Keratinocyte (primary cell): Measurements from ENCODE around the gene PTPRD. TPM values are rescaled to one million over a fixed set of nuclear protein-coding genes. Genes with fewer than 3 reads are reported as not detected.

Experiments used
- DNase-seq: peaks from one replicate; pipeline ENCODE4 v3.0.0-alpha.2; 2011; ENCODE audit warnings: low read depth, missing footprints, low spot score
- FAIRE-seq: peaks from 2 replicates; lab custom pipeline; 2011; peaks lifted over from hg19 to GRCh38; lab: Jason Lieb, UNC
- H2AFZ ChIP-seq: 2 replicates; pipeline ENCODE4 v1.6.0; 2012; ENCODE audit warnings: low read length, control low read depth, inconsistent platforms; ENCODE audit not compliant: control insufficient read depth
- H3K27ac ChIP-seq: 2 replicates; pipeline ENCODE4 v1.5.1; 2011; ENCODE audit warnings: low read length; ENCODE audit not compliant: control insufficient read depth, insufficient read depth
- H3K27me3 ChIP-seq: 3 replicates; pipeline ENCODE4 v1.6.0; 2011; ENCODE audit warnings: low read length; ENCODE audit not compliant: control insufficient read depth, insufficient read depth; ENCODE audit errors: extremely low read depth
- H3K36me3 ChIP-seq, 2 experiments: 2 replicates in 1 of 2; 3 replicates in 1 of 2; pipeline ENCODE4 v1.5.1; 2011; ENCODE audit warnings: low read length in 2 of 2, mild to moderate bottlenecking in 1 of 2; ENCODE audit not compliant: control insufficient read depth in 2 of 2, insufficient read depth in 2 of 2; ENCODE audit errors: extremely low read depth in 1 of 2
- H3K4me1 ChIP-seq: 3 replicates; pipeline ENCODE4 v1.5.1; 2011; ENCODE audit warnings: low read length; ENCODE audit not compliant: control insufficient read depth, insufficient read depth; ENCODE audit errors: extremely low read depth
- H3K4me2 ChIP-seq: 3 replicates; pipeline ENCODE4 v1.6.0; 2011; ENCODE audit warnings: low read depth, low read length; ENCODE audit not compliant: control insufficient read depth, insufficient read depth; ENCODE audit errors: extremely low read depth
- H3K4me3 ChIP-seq, 3 experiments: fragments of 200-600 bp in 1 of 3; sonication (generic) in 1 of 3; 2 replicates in 2 of 3; 3 replicates in 1 of 3; pipeline ENCODE4 v1.5.1; 2011 to 2016; ENCODE audit warnings: low read length in 3 of 3, mild to moderate bottlenecking in 3 of 3, control low read depth in 2 of 3, inconsistent platforms in 1 of 3, low read depth in 1 of 3, mixed read lengths in 1 of 3, mixed run types in 1 of 3, moderate library complexity in 1 of 3; ENCODE audit not compliant: control insufficient read depth in 2 of 3, insufficient read depth in 2 of 3; ENCODE audit errors: extremely low read depth in 1 of 3
- H3K79me2 ChIP-seq: 2 replicates; pipeline ENCODE4 v1.6.0; 2012; ENCODE audit warnings: low read length; ENCODE audit not compliant: control insufficient read depth, insufficient read depth
- H3K9ac ChIP-seq: 3 replicates; pipeline ENCODE4 v1.6.0; 2011; ENCODE audit warnings: low read length; ENCODE audit not compliant: control insufficient read depth, insufficient read depth; ENCODE audit errors: extremely low read depth
- H3K9me1 ChIP-seq: 3 replicates; pipeline ENCODE4 v1.6.0; 2011; ENCODE audit warnings: low read length; ENCODE audit not compliant: control insufficient read depth, insufficient read depth; ENCODE audit errors: extremely low read depth
- H3K9me3 ChIP-seq: 2 replicates; pipeline ENCODE4 v1.5.1; 2012; ENCODE audit warnings: low read depth, low read length; ENCODE audit not compliant: control insufficient read depth
- H4K20me1 ChIP-seq: 3 replicates; pipeline ENCODE4 v1.6.0; 2011; ENCODE audit warnings: low read length; ENCODE audit not compliant: control insufficient read depth, insufficient read depth; ENCODE audit errors: extremely low read depth
- EZH2 ChIP-seq: IDR thresholded peaks from one replicate; pipeline ENCODE4 v1.6.1; 2012; ENCODE audit warnings: inconsistent platforms, mild to moderate bottlenecking, low read length, moderate library complexity
- dilution Hi-C: fragments of 300-500 bp; cut with MboI; formaldehyde crosslinking; loops from one replicate; pipeline ENCODE4 v1.7.0; 2020; ENCODE audit warnings: low sequenced_read_pairs; ENCODE audit not compliant: extremely low pct_ligation_motif_present
- polyA plus RNA-seq, 5 experiments: library from polyadenylated mRNA; depleted of rRNA in 3 of 5; stranded (reverse) in 3 of 5; stranded (forward) in 1 of 5; unstranded in 1 of 5; fragments of >200 nt; gene quantifications; 1 replicate in 1 of 5; 2 replicates in 3 of 5; 3 replicates in 1 of 5; pipeline versions ENCODE4 v1.2.1 to v1.2.3, GENCODE V29; 2011 to 2012; ENCODE audit warnings: missing spikeins in 2 of 5, low read depth in 1 of 5, low replicate concordance in 1 of 5
- TF ChIP-seq, protein P1 (sequence below), 3 experiments: IDR thresholded peaks in 1 of 3; conservative IDR thresholded peaks in 1 of 3; optimal IDR thresholded peaks in 1 of 3; 2 replicates in 2 of 3; 3 replicates in 1 of 3; pipeline versions ENCODE3 to v1.5.1; 2011; ENCODE audit warnings: low read length in 3 of 3, mild to moderate bottlenecking in 3 of 3, moderate library complexity in 2 of 3, control low read depth in 1 of 3, inconsistent platforms in 1 of 3; ENCODE audit not compliant: insufficient read depth in 2 of 3; ENCODE audit errors: extremely low read depth in 1 of 3

The PTPRD gene
- polyA plus RNA-seq, 1 donor (not counting 4 experiments of a cell fraction or from before 2014, with no cell fraction given): 0.10 TPM

DNA sequence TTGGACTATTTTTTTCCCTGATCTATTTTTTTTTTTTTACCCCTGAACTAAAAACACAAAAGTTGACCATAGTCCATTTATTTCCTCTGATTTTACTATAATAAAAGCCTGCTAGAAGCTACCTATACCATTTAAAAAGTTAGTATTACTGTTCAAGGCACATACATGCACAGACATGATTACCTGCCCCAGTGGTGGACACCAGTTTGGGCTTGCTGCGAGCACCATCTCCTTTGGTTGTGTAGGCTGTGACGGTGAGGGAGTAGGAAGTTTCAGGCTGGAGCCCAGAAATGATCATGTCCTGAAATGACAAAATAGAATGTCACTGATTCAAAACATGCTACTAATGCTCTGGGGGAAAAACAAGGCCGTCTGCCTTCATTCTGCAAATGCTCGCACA lies 2120.1 kb downstream of the PTPRD start:
- dilution Hi-C loops: no loop called here
- no peak for DNase-seq
- TF ChIP-seq, protein P1, sequence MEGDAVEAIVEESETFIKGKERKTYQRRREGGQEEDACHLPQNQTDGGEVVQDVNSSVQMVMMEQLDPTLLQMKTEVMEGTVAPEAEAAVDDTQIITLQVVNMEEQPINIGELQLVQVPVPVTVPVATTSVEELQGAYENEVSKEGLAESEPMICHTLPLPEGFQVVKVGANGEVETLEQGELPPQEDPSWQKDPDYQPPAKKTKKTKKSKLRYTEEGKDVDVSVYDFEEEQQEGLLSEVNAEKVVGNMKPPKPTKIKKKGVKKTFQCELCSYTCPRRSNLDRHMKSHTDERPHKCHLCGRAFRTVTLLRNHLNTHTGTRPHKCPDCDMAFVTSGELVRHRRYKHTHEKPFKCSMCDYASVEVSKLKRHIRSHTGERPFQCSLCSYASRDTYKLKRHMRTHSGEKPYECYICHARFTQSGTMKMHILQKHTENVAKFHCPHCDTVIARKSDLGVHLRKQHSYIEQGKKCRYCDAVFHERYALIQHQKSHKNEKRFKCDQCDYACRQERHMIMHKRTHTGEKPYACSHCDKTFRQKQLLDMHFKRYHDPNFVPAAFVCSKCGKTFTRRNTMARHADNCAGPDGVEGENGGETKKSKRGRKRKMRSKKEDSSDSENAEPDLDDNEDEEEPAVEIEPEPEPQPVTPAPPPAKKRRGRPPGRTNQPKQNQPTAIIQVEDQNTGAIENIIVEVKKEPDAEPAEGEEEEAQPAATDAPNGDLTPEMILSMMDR (optimal IDR thresholded peaks at IDR 0.05 in 1 of 3, IDR thresholded peaks at IDR 0.05 in 1 of 3, conservative IDR thresholded peaks at IDR 0.05 in 1 of 3; ENCODE audit: extremely low read depth in 1 of 3, insufficient read depth in 2 of 3, low read length in 3 of 3): no peak
- TF ChIP-seq EZH2: no peak
- no peaks in the 10 kb centered on the region for H3K79me2 ChIP-seq
- H2AFZ ChIP-seq: no peak overlapping the region
- H3K9me1 ChIP-seq: no peaks in the 10 kb centered on the region
- no peaks in the 10 kb centered on the region for H3K9me3 ChIP-seq
- no peaks in the 10 kb centered on the region for H4K20me1 ChIP-seq
- H3K4me3 ChIP-seq: no peak overlapping the region
- FAIRE-seq: no peak
- H3K27me3 ChIP-seq: no peaks in the 10 kb centered on the region
- H3K9ac ChIP-seq: no peak overlapping the region
- H3K27ac ChIP-seq: no peak overlapping the region
- H3K36me3 ChIP-seq: no peaks in the 10 kb centered on the region
- H3K4me2 ChIP-seq: no peak overlapping the region
- H3K4me1 ChIP-seq: no peaks in the 10 kb centered on the region

DNA sequence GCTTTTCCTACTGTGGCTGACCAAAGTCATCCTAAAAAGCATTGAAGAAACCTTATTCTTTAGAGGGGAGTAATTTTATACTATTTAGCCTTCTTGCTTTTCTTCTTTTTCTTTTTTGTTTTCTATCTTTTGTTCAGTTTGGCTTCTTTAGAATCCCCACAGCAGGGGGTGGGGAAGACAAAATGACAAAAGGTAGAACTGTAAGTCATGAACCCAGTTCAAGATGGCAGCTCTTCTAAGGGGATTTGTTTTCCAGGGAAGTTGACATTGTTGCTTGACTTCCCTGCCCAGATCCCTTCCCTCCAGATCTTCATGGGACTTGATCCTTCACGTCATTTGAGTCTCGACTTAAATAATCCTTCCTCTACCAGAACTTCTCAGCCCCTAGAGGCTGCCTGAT lies 2120.8 kb downstream of the PTPRD start:
- H3K79me2 ChIP-seq: no peaks in the 10 kb centered on the region
- dilution Hi-C loops: no loop called here

More for the DNA sequence above, 2120.8 kb downstream of the PTPRD start:
- Histone ChIP-seq H3K4me2 (no peak overlapping the region), H3K27ac (no peak overlapping the region), H3K9me1 (no peaks in the 10 kb centered on the region), H3K9me3 (no peaks in the 10 kb centered on the region), H4K20me1 (no peaks in the 10 kb centered on the region), H3K4me1 (no peaks in the 10 kb centered on the region), H2AFZ (no peak overlapping the region), H3K9ac (no peak overlapping the region), H3K4me3 (no peak overlapping the region), H3K27me3 (no peaks in the 10 kb centered on the region), H3K36me3 (no peaks in the 10 kb centered on the region)
- FAIRE-seq: no peak
- no peak for TF ChIP-seq EZH2
- TF ChIP-seq, protein P1 (optimal IDR thresholded peaks at IDR 0.05 in 1 of 3, IDR thresholded peaks at IDR 0.05 in 1 of 3, conservative IDR thresholded peaks at IDR 0.05 in 1 of 3; ENCODE audit: extremely low read depth in 1 of 3, insufficient read depth in 2 of 3, low read length in 3 of 3): no peak
- no peak for DNase-seq
